NCI-H1417 treated with DMSO at 0.1 percent for 48 hours (cell line): ENCODE results near the gene PRDM4.

Experiments
- DNase-seq: peaks from one replicate; lab custom pipeline; 2025; lab: John Stamatoyannopoulos, UW

PRDM4 gene, protein sequence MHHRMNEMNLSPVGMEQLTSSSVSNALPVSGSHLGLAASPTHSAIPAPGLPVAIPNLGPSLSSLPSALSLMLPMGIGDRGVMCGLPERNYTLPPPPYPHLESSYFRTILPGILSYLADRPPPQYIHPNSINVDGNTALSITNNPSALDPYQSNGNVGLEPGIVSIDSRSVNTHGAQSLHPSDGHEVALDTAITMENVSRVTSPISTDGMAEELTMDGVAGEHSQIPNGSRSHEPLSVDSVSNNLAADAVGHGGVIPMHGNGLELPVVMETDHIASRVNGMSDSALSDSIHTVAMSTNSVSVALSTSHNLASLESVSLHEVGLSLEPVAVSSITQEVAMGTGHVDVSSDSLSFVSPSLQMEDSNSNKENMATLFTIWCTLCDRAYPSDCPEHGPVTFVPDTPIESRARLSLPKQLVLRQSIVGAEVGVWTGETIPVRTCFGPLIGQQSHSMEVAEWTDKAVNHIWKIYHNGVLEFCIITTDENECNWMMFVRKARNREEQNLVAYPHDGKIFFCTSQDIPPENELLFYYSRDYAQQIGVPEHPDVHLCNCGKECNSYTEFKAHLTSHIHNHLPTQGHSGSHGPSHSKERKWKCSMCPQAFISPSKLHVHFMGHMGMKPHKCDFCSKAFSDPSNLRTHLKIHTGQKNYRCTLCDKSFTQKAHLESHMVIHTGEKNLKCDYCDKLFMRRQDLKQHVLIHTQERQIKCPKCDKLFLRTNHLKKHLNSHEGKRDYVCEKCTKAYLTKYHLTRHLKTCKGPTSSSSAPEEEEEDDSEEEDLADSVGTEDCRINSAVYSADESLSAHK

DNA sequence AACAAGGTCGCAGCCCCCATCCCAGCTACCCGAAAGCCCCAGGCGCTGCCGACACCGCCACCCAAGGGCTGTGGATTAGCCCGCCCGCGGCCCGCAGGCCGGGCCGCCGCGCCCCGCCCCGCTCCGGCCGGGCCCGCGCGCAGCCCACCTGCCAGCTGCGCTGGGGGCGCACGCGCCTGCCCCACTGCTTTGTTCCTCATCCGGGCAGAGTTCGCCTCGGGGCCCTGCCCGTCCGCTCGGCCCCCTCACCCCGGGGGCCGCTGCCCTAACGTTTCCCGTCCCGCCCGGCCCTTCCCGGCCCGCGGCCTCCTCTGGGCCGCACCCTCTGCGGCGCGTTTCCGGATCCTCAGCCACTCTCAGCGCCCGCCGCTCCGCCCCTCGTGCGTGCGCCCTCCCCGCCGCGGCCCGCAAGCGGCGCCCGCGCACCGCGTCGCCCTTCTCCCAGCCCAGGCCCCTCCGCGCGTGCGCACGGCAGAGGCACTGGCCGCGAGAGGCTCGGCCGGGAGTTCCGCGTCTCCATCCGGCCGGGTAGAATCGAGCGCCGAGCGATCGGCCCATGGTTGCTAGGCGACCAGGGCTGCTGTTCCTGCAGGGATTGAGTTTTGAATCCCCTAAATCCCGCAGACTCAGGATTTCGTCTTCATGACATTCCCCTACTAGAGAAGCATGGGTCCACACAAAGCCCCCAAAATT lies at the start of gene PRDM4:
TSS of gene PRDM4 (minus strand) at position 329 of the 693 bp plus-strand sequence. CDS start 622 bp downstream, outside the sequence.
- peak; percentile 81 for DNase-seq

DNA sequence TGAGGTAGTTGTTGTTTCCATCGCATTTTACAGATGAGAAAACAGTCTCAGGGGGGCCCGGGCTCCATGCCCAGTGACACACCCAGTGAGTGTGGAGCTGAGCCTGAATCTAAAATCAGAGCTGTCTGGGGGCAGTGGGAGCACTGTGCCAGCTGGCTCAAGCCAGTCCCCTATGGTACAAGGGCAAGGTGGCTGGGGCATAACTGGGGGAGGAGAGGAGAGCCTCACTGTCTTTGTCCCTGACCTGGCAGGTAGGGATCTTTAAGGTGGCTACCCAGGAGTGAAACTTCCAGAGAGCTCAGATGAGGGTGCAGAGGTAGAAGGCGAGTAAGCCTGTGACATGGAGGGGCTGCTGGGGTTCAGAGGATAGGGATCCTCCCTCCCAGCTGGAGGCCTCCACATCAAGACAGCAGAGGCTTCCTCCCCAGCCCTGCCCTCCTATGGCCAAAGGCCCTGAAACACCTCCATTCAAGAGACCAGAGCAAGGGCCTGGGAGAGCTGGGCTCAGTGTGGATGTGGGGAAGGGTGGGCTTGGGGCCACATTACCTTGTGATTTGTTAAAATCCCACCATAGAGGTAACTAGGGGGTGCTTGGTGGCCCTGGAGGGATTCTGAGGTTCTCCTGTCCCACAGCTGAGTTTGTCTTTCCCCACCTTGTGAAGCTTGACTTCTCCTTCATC lies 46.7 kb upstream of the PRDM4 start:
- DNase-seq, result no peak

DNA sequence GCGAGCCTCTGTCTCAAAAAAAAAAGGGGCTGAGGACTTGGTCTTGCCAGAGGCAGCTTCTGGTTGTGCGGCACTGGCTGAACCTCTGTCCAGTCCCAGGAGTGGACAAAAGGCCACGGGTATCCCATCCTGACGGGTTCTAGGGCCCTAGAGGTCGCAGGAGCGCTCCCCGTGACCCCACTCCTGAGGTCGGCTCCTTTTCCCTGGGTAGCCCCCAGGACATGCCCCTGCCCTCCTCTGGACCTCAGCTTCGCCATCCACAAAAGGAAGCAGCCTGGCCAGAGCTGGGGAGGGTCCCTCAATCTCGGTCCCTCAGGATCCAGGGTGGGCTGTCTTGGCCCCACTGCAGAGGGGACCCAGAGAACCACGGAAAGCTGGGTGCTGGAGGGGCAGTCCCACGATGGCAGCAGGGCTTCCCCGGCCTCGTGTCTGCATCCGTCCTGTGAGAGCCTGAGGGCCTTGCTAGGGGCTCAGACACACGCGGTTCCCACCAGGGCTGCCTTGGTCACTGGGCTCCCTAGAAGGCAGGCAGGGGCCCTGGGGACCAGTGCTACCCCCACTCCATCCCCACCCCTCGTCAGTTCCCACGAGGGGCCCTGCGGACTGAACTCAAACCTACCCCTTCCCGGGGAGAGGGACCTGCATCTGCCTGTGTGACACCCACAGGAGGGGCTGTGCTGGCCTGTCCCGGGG lies 44.7 kb upstream of the PRDM4 start:
- no peak for DNase-seq

DNA sequence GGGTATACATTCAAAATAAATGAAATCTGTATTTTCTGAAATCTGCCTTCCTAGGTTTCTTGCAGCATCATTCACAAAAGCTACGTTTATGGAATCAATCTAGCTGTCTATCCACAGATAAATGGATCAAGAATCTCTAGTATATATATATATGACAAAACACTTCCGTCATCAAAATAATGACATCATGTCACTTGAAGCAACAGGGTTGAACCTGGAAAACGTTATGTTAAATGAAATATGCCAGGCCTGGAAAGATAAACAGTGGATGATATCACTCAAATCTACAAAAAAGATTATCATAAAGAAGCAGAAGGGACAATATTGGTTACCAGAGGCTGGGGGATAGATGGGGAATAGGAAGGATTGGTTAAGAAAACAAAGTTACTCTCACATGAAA lies 42.2 kb upstream of the PRDM4 start:
- no peak for DNase-seq

DNA sequence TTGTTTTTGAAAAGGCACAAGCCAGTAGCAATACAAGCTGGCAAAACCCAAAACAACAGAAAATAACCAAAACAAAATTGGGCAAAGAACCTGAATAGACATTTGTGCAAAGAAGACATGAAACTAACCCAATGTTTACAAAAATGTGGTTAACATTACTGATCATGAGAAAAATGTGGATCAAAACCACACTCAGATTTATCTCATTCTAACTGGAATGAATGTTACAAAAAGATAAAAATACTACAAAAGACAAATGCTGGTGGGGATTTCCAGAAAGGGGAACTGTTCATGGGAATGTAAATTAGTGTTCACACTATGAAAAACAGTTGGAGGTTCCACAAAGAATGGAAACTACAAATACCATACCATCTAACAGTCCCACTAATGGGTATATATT lies 40.2 kb upstream of the PRDM4 start:
- no peak for DNase-seq

DNA sequence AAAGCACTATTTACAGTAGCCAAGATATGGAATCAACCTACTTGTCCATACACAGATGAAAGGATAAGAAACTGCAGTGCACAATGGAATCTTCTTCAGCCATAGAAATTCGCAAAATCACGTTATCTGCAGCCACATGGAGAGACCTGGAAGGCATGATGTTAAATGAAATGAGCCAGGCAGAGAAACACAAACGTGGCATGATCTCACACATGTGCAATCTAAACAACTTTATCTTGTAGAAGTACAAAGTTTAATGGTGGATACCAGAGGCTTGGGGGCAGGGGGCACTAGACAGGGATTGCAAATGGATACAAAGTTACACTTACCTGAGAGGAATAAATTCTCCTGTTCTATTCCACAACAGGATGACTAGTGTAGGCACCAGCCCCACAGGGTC lies 37.6 kb upstream of the PRDM4 start:
- no peak for DNase-seq

DNA sequence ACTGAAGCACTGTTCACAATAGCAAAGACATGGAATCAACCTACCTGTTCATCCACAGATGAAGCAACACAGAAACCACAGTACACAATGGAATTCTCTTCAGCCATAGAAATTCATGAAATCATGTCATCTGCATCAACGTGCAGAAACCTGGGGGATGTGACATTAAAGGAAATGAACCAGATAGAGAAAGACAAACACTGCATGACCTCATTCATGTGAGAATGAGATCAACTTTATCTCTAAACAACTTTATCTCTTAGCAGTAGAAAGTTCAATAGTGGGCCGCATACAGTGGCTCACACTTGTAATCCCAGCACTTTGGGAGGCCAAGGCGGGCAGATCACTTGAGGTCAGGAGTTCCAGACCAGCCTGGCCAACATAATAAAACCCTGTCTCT lies 33.5 kb upstream of the PRDM4 start:
- DNase-seq, result no peak

DNA sequence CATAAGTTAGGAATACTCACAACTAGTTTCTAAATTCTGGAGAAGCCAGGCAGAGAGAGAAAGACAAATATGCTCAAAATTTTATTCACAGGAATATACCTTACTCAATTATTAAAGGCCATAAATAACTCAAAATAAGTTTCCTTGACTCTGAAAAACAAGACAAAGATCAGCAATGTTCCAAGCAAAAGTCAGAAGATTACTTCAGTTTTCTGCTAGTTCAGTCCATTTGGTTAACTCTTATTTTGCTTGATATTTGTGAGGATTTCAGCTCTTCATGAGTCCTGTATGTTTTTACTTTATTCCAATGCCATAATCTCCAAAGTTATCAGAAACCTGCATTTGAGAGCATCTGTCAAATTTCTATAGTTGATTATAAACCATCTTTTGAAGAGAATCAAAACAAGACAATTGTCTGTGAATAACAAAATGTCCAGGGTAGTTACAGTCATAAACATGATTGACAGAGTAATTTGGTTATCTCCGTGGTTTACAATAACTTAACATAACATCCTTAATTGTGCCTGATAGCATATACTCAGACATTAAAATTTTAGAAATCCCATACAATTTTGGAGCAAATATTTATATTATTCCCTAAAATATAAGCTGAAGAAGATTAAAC lies 30.6 kb upstream of the PRDM4 start:
- DNase-seq, result no peak

DNA sequence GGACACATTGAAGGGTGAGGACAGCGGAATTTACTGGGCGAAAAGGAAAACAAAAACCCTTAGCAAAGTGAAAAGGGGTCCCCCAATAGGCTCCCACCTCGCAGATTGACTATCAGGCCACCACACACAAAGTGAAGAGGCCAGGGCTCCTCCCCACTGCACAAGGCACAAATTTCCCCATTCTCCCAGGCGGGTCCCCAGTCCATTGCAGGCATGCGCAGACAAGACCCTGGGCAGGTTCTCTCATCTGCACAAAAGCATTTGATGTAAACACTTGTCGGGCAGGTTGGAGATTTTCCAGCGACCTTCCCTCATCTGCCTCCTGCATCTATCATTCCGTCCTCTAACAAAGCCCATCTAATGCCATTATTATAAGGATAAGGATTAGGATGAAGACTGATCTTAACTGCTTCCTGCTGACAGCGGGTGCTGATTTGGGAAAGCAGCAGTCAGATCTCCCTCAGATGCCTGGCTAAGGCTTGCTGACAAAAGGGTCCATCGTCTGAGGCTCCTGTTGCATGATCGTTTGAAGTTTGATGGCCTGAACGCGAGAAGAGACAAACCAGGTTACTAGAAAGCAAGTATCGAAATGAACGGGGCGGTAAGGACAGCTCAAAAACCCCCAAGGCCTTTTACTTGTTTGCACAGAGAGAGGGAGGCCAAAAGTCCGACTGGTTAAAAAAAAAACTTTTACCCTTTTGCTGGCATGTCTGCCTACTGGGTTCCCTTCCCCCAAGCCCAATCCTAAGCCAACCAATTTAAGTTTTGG lies 27.9 kb upstream of the PRDM4 start:
- DNase-seq, result no peak

DNA sequence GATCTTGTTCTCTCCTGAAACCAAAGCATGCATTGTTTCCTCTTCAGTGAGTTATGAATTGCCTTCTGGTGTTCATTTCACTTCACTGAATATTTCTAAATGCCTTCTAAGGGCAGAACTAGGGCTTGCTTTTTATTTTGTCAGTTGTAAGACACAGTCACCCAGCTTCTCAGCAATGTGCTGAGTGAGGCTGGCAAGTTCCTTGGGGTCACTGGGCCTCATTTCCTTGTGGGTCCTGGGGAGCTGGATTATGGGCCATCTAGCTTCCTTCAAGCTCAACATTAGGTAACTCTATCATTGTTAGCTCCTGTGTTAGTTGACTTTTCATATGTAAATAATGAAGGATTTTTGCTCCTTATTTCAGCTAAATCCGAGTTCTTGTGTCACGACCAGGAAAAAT lies 27.3 kb upstream of the PRDM4 start:
- DNase-seq, result no peak

DNA sequence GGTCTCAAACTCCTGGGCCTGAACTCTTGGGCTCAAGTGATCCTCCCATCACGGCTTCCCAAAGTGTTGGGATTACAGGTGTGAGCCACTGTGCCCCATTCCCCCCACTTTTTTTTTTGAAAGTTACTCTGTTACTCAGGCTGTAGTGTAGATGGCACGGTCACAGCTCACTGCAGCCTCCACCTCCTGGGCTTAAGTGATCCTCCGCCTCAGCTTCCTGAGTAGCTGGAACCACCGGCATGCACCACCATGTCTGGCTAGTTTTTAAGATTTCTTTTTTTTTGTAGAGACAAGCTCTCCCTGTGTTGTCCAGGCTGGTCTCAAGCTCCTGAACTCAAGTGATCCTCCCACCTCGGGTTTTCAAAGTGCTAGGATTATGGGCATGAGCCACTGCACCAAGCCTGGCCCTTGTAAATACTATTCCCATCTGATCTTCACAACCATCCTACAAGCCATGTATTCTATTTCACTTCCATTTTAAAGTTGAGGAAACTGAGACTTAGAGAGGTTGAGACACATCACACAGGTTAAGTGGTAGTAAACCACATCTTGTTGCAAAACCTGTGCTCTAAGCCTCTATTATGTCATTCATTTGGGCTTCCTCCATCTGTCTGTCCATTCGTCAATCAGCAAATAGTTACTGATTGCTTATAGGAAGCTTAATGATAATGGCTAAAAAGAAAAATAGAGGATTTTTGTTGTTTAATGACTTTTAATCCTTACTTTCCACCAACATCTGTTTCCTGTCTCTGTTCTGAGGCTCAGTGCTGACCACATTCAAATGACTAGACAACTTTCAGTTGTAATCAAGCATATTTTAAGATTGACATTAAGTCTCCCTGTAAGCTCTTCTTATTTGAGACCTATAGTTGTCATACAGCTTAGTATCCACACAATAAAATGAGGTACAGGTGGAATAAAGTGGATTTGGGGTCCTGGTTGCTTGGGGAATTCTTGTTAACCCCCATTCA lies 22.8 kb upstream of the PRDM4 start:
- no peak for DNase-seq

DNA sequence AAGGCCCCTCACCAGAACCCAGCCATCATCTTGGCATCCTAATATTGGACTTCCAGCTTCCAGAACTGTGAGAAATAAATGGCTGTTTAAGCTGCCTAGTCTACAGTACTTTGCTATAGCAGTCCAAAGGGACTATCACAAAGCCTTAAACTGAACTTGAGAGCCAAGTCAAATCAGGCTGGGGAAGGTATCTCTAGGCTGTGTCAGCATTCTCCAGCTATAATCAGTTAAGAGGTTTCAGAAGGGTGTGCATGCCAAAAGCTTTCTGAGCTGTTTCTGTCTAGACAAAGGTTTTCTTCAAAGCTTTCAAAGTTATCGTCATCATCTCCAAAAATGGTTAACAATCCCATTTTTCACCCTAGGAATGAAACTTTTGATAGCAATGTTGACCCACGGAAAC lies 21.1 kb upstream of the PRDM4 start:
- DNase-seq, result no peak

DNA sequence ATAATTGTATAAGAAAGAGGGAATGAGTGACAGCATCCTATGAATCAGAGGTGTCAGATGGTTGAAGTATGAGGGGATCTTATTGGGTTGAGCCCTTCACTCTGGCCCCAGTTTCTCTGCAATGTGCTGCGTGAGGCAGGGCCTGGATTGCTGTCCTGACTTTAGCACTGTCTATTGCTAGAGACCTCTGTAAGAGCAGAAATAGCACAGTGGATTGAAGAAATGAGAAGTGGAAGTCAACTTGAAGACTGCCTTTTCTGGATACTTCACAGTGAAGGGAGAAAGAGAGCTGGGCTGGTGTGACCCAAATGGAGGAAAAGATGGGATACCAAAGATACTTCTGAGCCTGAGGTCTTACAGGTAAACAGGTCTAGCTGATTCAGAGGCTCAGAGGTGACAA lies 19.4 kb upstream of the PRDM4 start:
- DNase-seq, result no peak

DNA sequence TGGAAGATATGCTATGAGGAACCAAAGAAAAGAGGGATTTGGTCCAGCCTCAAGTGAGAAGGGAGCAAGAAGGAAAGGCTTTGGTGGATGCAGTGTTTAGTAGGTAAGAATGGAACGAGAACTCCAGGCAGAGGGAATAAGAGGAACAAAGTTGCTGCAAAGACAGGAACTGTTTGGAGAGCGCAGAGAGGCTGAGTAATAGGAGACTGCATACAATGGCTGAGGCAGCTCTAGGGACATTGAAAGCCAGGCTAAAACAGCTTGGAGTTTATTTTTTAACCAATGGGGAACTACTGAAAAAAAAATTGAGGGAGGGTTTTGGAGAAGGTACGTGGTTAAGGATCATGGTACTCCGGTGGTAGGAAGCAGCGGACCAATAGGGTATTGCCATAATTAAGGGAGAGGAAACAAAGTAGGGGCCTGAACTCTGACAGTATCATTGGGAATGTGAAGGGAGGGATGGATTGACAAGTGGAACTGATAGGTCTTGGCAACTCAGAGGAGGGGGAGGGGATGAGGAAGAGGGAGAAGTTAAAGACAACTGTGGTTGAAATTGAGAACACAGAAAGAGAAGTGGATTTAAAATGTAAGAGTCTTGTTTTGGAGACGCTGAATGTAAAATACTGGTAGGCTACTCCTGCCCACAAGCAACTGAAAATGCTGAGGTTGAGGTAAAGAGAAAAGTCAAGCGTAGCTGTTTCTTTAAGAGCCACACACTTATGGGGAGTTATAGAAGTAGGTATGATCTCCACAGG lies 18.3 kb upstream of the PRDM4 start:
- DNase-seq, result no peak

DNA sequence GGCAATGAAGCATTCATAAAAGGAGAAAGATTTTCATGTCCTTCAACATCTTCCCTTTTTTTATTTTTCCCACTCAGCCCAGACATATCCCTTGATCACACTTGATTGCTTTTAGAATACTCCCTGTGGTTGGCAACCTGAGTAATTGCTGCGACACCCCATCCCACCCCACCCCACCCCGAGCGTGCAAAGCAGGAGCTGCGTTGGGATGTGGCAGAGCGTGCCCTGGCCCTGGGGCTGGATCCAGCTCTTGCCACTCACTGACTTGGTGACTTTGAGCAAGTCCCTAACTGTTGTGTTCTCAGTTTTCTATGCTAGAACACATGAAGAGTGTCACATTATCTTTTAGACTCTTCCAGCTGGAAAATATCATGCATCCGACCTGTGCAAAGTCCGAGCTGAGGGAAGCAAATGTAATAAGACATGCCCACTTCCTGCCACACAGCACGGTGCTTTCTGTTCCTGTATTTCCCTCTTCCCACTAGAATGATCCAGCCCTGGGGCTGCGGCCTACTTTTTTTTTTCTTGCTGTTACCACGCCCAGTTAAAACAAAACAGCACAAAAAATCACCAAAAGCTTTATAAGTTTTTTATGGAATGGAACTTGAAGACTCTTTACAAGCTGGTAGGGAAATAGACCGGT lies 17.6 kb upstream of the PRDM4 start:
- no peak for DNase-seq

DNA sequence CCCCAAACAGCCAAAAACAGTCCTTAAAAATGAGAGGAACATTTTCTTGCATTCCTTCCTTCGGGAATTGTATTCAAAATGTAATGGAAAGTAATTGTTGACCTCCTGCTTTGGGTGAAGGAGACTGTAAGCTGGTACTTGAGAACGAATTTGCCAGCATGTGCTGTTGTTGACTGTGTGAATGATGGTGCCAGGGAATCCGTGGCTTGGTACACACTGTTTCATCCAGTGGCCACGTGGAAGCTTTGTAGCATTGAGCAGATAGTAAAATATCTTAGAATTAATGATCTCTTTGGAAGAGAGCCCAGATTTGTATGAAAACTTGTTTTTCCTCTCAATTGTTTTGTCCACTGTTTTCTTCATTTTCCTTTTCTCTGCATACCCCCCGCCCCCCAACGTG lies 15.2 kb upstream of the PRDM4 start:
- no peak for DNase-seq

DNA sequence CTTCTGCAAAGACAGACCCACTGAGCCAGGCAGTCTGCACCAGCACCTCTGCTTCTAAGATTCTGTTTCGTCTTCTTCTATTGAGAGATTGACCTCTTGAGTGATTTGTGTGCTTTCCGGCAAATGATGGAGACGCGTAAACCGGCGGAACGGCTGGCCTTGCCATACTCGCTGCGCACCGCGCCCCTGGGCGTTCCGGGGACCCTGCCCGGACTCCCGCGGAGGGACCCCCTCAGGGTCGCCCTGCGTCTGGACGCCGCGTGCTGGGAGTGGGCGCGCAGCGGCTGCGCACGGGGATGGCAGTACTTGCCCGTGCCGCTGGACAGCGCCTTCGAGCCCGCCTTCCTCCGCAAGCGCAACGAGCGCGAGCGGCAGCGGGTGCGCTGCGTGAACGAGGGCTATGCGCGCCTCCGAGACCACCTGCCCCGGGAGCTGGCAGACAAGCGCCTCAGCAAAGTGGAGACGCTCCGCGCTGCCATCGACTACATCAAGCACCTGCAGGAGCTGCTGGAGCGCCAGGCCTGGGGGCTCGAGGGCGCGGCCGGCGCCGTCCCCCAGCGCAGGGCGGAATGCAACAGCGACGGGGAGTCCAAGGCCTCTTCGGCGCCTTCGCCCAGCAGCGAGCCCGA lies 14.3 kb upstream of the PRDM4 start:
- no peak for DNase-seq
